ENCODE measurements around the gene NBEA.

GRCh38 chr13:35477386-35477946 lies 535.4 kb downstream of the NBEA start:
- TF ChIP-seq CTCF (IDR thresholded peaks at IDR 0.05) (no peak), POLR2AphosphoS5 (IDR thresholded peaks at IDR 0.05; ENCODE audit: low read depth, low read length) (no peak)
